ENCODE data around the gene VPS8. TPM values are rescaled to one million over a fixed set of nuclear protein-coding genes. Genes with fewer than 3 reads are reported as not detected.

Gene VPS8
- total RNA-seq, result 48.3 TPM

- DNase-seq (ENCODE audit: low spot score), result peak; percentile 96
These were observed at the start of gene VPS8 for GRCh38 chr3:184811999-184812661. Gene VPS8, plus strand, starts transcription at chr3:184812166. Its CDS starts 12,467 bp downstream, at chr3:184824633.

GRCh38 chr3:184764191-184764590, 47.8 kb upstream of the VPS8 start:
- no peak for DNase-seq (ENCODE audit: low spot score)

GRCh38 chr3:184765047-184765729, 46.8 kb upstream of the VPS8 start:
- DNase-seq (ENCODE audit: low spot score), result no peak

- DNase-seq (ENCODE audit: low spot score), result no peak
These were observed 46.3 kb upstream of the VPS8 start for GRCh38 chr3:184765730-184766074.

GRCh38 chr3:184766555-184767261, 45.3 kb upstream of the VPS8 start:
- no peak for DNase-seq (ENCODE audit: low spot score)

- DNase-seq (ENCODE audit: low spot score), result no peak
These were observed 44.6 kb upstream of the VPS8 start for GRCh38 chr3:184767377-184767776.

- DNase-seq (ENCODE audit: low spot score), result no peak
These were observed 42.4 kb upstream of the VPS8 start for GRCh38 chr3:184769382-184770170.

- no peak for DNase-seq (ENCODE audit: low spot score)
These were observed 41.4 kb upstream of the VPS8 start for GRCh38 chr3:184770541-184770940.

- DNase-seq (ENCODE audit: low spot score), result no peak
These were observed 40.5 kb upstream of the VPS8 start for GRCh38 chr3:184771301-184772127.

GRCh38 chr3:184772667-184773272, 39.2 kb upstream of the VPS8 start:
- no peak for DNase-seq (ENCODE audit: low spot score)

GRCh38 chr3:184773283-184774186, 38.4 kb upstream of the VPS8 start:
- no peak for DNase-seq (ENCODE audit: low spot score)

- no peak for DNase-seq (ENCODE audit: low spot score)
These were observed 35.0 kb upstream of the VPS8 start for GRCh38 chr3:184776916-184777315.

- DNase-seq (ENCODE audit: low spot score), result peak; percentile 94
These were observed 34.2 kb upstream of the VPS8 start for GRCh38 chr3:184777566-184778356.

- DNase-seq (ENCODE audit: low spot score), result no peak
These were observed 33.3 kb upstream of the VPS8 start for GRCh38 chr3:184778426-184779332.

- no peak for DNase-seq (ENCODE audit: low spot score)
These were observed 30.9 kb upstream of the VPS8 start for GRCh38 chr3:184780981-184781515.

- DNase-seq (ENCODE audit: low spot score), result no peak
These were observed 30.2 kb upstream of the VPS8 start for GRCh38 chr3:184781801-184782200.

- DNase-seq (ENCODE audit: low spot score), result no peak
These were observed 28.6 kb upstream of the VPS8 start for GRCh38 chr3:184783319-184783718.

All from mucosa of gallbladder (tissue), 1 donor.